ENCODE results near the gene ZPBP2.

GRCh38 chr17:39922006-39922405, 54.0 kb downstream of the ZPBP2 start:
- TF ChIP-seq CTCF (IDR thresholded peaks at IDR 0.05) = no peak
- no peak for TF ChIP-seq POLR2AphosphoS5 (IDR thresholded peaks at IDR 0.05; ENCODE audit: low read depth, low read length)
- TF ChIP-seq SIN3A (IDR thresholded peaks at IDR 0.05; ENCODE audit: borderline replicate concordance, insufficient read depth, low read depth, low read length) = no peak
- TF ChIP-seq TCF7L2 (IDR thresholded peaks at IDR 0.05; ENCODE audit: low read depth, low read length) = no peak

Measured in Panc1 (cell line).